ENCODE results near the gene RFX6. TPM values are rescaled to one million over a fixed set of nuclear protein-coding genes. Genes with fewer than 3 reads are reported as not detected.

The RFX6 gene
- total RNA-seq, 1 experiment from 2014 or later: 0.15 TPM

DNA sequence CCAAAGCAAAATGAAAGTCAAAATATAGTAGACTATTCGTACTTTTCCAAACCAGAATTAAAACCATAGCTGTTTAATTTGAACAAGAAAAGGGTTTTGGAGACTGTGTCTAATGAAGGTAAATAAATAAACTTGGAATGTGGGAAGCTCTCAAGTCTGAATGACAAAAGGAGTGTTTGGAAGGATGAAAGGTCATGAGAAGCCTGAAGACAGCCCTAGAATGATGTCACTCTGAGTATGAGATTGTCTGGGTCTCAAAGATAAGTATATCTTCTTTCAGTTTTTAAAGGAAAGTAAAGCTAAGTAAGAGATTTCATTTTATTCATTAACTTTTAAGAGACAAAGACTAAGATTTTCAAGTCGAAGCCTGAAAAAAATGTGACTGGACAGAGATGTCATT lies 72.9 kb downstream of the RFX6 start:
- Histone ChIP-seq H3K27ac (ENCODE audit: low read length) (no peak overlapping the region), H3K9ac (ENCODE audit: low read length) (no peak overlapping the region), H3K4me2 (ENCODE audit: low read length) (no peak overlapping the region), H3K4me1 (ENCODE audit: insufficient read depth, low read length) (peaks cover 18% of the 10 kb centered on the region), H3K27me3 (ENCODE audit: low read length) (no peaks in the 10 kb centered on the region), H3K4me3 (ENCODE audit: low read length) (no peak overlapping the region), H4K20me1 (ENCODE audit: low read length) (no peaks in the 10 kb centered on the region), H3K36me3 (ENCODE audit: low read depth, low read length) (no peaks in the 10 kb centered on the region), H3K9me2 (replicated peaks; ENCODE audit: low read length) (no peaks in the 10 kb centered on the region), H3K79me2 (ENCODE audit: low read length) (no peaks in the 10 kb centered on the region), H3F3A (ENCODE audit: low read length, unreplicated experiment) (no peaks in the 10 kb centered on the region), H2AFZ (ENCODE audit: low read length) (no peak overlapping the region), H3K9me3 (ENCODE audit: low read length) (no peaks in the 10 kb centered on the region)
- TF ChIP-seq, protein P1, sequence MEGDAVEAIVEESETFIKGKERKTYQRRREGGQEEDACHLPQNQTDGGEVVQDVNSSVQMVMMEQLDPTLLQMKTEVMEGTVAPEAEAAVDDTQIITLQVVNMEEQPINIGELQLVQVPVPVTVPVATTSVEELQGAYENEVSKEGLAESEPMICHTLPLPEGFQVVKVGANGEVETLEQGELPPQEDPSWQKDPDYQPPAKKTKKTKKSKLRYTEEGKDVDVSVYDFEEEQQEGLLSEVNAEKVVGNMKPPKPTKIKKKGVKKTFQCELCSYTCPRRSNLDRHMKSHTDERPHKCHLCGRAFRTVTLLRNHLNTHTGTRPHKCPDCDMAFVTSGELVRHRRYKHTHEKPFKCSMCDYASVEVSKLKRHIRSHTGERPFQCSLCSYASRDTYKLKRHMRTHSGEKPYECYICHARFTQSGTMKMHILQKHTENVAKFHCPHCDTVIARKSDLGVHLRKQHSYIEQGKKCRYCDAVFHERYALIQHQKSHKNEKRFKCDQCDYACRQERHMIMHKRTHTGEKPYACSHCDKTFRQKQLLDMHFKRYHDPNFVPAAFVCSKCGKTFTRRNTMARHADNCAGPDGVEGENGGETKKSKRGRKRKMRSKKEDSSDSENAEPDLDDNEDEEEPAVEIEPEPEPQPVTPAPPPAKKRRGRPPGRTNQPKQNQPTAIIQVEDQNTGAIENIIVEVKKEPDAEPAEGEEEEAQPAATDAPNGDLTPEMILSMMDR (conservative IDR thresholded peaks at IDR 0.05; ENCODE audit: low read depth, low read length): no peak
- TF ChIP-seq EZH2 (IDR thresholded peaks at IDR 0.05; ENCODE audit: low read length, unreplicated experiment) (no peak), EZH2phosphoT487 (IDR thresholded peaks at IDR 0.05; ENCODE audit: borderline replicate concordance, low read length) (no peak)
- POLR2A ChIA-PET (ENCODE audit: unreplicated experiment): no interaction called here
- intact Hi-C loops (cut with micrococcal nuclease): no loop called here
- no peak for DNase-seq
- ATAC-seq: no peak
- BruUV-seq (replicated peaks): no TSS peak
- CTCF ChIA-PET: no interaction called here

DNA sequence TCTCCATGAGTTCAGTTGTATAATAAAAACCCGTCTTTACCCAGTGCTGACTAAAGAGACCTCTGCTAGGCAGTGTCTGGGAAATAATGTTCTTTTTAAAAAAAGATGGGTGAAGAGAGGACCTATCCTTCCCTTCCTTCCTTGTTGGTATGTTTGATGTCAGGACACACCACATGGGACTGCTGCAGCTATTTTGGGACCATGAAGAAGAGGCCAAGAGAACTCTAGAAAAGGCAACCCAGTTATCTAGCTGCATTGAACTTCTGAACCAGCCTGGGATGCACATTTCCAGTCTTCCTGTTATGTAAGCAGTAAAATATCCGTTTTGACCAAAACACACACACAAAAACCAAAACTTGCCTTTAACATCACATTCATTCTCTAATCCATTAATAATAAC lies 77.3 kb downstream of the RFX6 start:
- ATAC-seq: no peak
- no peaks in the 10 kb centered on the region for H3K79me2 ChIP-seq (ENCODE audit: low read length)

DNA sequence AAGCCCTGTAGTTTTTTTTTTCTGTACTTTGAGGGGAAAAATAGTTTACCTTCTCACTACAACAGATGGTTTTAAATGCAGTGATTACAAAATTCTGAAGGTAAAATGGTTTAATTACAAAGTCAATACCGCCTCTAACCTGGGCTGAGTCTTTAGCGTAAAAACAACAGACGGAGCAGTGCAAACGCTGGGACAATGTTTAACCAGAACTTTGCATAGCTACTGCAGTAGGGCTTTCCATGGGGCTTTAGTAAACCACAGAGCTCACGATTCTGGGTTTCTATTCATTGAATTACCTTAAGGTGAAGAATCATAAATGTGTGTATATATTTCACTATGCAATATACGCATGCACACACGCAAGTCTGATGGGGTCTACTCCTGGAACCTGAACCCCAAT lies 77.9 kb downstream of the RFX6 start:
- H3K36me3 ChIP-seq (ENCODE audit: low read depth, low read length): no peaks in the 10 kb centered on the region
- no peaks in the 10 kb centered on the region for H3K9me3 ChIP-seq (ENCODE audit: low read length)
- no peaks in the 10 kb centered on the region for H3K9me2 ChIP-seq (replicated peaks; ENCODE audit: low read length)
- no peaks in the 10 kb centered on the region for H3K27me3 ChIP-seq (ENCODE audit: low read length)
- ChIA-PET CTCF (no interaction called here), POLR2A (ENCODE audit: unreplicated experiment) (no interaction called here)
- H3K4me1 ChIP-seq (ENCODE audit: insufficient read depth, low read length): 0 out of 2 replicates have a peak, but pooled peaks cover 2% of the 10 kb centered on the region
- TF ChIP-seq, protein P1 (conservative IDR thresholded peaks at IDR 0.05; ENCODE audit: low read depth, low read length): no peak
- TF ChIP-seq EZH2 (IDR thresholded peaks at IDR 0.05; ENCODE audit: low read length, unreplicated experiment): no peak
- no peak for TF ChIP-seq EZH2phosphoT487 (IDR thresholded peaks at IDR 0.05; ENCODE audit: borderline replicate concordance, low read length)
- H2AFZ ChIP-seq (ENCODE audit: low read length): no peak overlapping the region
- H3K9ac ChIP-seq (ENCODE audit: low read length): no peak overlapping the region
- intact Hi-C loops (cut with micrococcal nuclease): no loop called here
- H3F3A ChIP-seq (ENCODE audit: low read length, unreplicated experiment): no peaks in the 10 kb centered on the region
- ATAC-seq (no peak), DNase-seq (no peak)
- H3K4me2 ChIP-seq (ENCODE audit: low read length): no peak overlapping the region
- BruUV-seq (replicated peaks): no TSS peak
- no peaks in the 10 kb centered on the region for H3K79me2 ChIP-seq (ENCODE audit: low read length)
- H3K27ac ChIP-seq (ENCODE audit: low read length): no peak overlapping the region
- no peaks in the 10 kb centered on the region for H4K20me1 ChIP-seq (ENCODE audit: low read length)
- no peak overlapping the region for H3K4me3 ChIP-seq (ENCODE audit: low read length)

More for the DNA sequence above, 77.3 kb downstream of the RFX6 start:
- H4K20me1 ChIP-seq (ENCODE audit: low read length): no peaks in the 10 kb centered on the region
- no peak overlapping the region for H3K27ac ChIP-seq (ENCODE audit: low read length)
- no peaks in the 10 kb centered on the region for H3K9me3 ChIP-seq (ENCODE audit: low read length)
- no peaks in the 10 kb centered on the region for H3K27me3 ChIP-seq (ENCODE audit: low read length)
- 0 out of 2 replicates have a peak, but pooled peaks cover 2% of the 10 kb centered on the region for H3K4me1 ChIP-seq (ENCODE audit: insufficient read depth, low read length)
- no peak overlapping the region for H3K4me3 ChIP-seq (ENCODE audit: low read length)
- H3K9me2 ChIP-seq (replicated peaks; ENCODE audit: low read length): no peaks in the 10 kb centered on the region
- DNase-seq: no peak
- TF ChIP-seq, protein P1 (conservative IDR thresholded peaks at IDR 0.05; ENCODE audit: low read depth, low read length): no peak
- TF ChIP-seq EZH2 (IDR thresholded peaks at IDR 0.05; ENCODE audit: low read length, unreplicated experiment): no peak
- no peak for TF ChIP-seq EZH2phosphoT487 (IDR thresholded peaks at IDR 0.05; ENCODE audit: borderline replicate concordance, low read length)
- H3F3A ChIP-seq (ENCODE audit: low read length, unreplicated experiment): no peaks in the 10 kb centered on the region
- ChIA-PET CTCF (no interaction called here), POLR2A (ENCODE audit: unreplicated experiment) (no interaction called here)
- H3K4me2 ChIP-seq (ENCODE audit: low read length): no peak overlapping the region
- no TSS peak for BruUV-seq (replicated peaks)
- H2AFZ ChIP-seq (ENCODE audit: low read length): no peak overlapping the region
- intact Hi-C loops (cut with micrococcal nuclease): no loop called here
- H3K36me3 ChIP-seq (ENCODE audit: low read depth, low read length): no peaks in the 10 kb centered on the region
- H3K9ac ChIP-seq (ENCODE audit: low read length): no peak overlapping the region
